ENCODE measurements around the gene RNF157.

RNF157 gene

GRCh38 chr17:76125391-76125675 lies 115.0 kb downstream of the RNF157 start:
- no peaks in the 10 kb centered on the region for H3K79me2 ChIP-seq
- H3K27me3 ChIP-seq (ENCODE audit: control insufficient read depth, insufficient read depth, low read length), result no peaks in the 10 kb centered on the region
- TF ChIP-seq CTCF (IDR thresholded peaks at IDR 0.05), result no peak
- H3K4me1 ChIP-seq, result no peaks in the 10 kb centered on the region
- H3K27ac ChIP-seq, result no peak overlapping the region
- no peak overlapping the region for H3K4me2 ChIP-seq (ENCODE audit: low read length)
- H2AFZ ChIP-seq, result no peak overlapping the region
- no peak overlapping the region for H3K9ac ChIP-seq
- no peak overlapping the region for H3K4me3 ChIP-seq (ENCODE audit: low read depth, low read length)
- H3K36me3 ChIP-seq (ENCODE audit: control insufficient read depth, insufficient read depth, low read length), result no peaks in the 10 kb centered on the region
- H3K9me3 ChIP-seq (ENCODE audit: control insufficient read depth, low read length), result no peaks in the 10 kb centered on the region

- no peak overlapping the region for H3K4me3 ChIP-seq (ENCODE audit: low read depth, low read length)
- no peak overlapping the region for H3K27ac ChIP-seq
- H3K79me2 ChIP-seq, result no peaks in the 10 kb centered on the region
- no peak overlapping the region for H3K4me2 ChIP-seq (ENCODE audit: low read length)
- H3K9me3 ChIP-seq (ENCODE audit: control insufficient read depth, low read length), result no peaks in the 10 kb centered on the region
- H3K27me3 ChIP-seq (ENCODE audit: control insufficient read depth, insufficient read depth, low read length), result no peaks in the 10 kb centered on the region
- no peaks in the 10 kb centered on the region for H3K36me3 ChIP-seq (ENCODE audit: control insufficient read depth, insufficient read depth, low read length)
- no peak for TF ChIP-seq CTCF (IDR thresholded peaks at IDR 0.05)
- H3K4me1 ChIP-seq, result no peaks in the 10 kb centered on the region
- H2AFZ ChIP-seq, result no peak overlapping the region
- H3K9ac ChIP-seq, result no peak overlapping the region
Measured at GRCh38 chr17:76124582-76125390, 115.5 kb downstream of the RNF157 start.

- H3K4me2 ChIP-seq (ENCODE audit: low read length), result no peak overlapping the region
- no peak overlapping the region for H3K27ac ChIP-seq
- H3K9ac ChIP-seq, result no peak overlapping the region
- TF ChIP-seq CTCF (IDR thresholded peaks at IDR 0.05), result no peak
- H3K79me2 ChIP-seq, result no peaks in the 10 kb centered on the region
- H3K27me3 ChIP-seq (ENCODE audit: control insufficient read depth, insufficient read depth, low read length), result no peaks in the 10 kb centered on the region
- H3K36me3 ChIP-seq (ENCODE audit: control insufficient read depth, insufficient read depth, low read length), result no peaks in the 10 kb centered on the region
- no peak overlapping the region for H3K4me3 ChIP-seq (ENCODE audit: low read depth, low read length)
- H2AFZ ChIP-seq, result no peak overlapping the region
- H3K9me3 ChIP-seq (ENCODE audit: control insufficient read depth, low read length), result no peaks in the 10 kb centered on the region
- H3K4me1 ChIP-seq, result no peaks in the 10 kb centered on the region
Measured at GRCh38 chr17:76123749-76124581, 116.3 kb downstream of the RNF157 start.

GRCh38 chr17:76123191-76123499 lies 117.1 kb downstream of the RNF157 start:
- no peak overlapping the region for H3K4me3 ChIP-seq (ENCODE audit: low read depth, low read length)
- H3K9me3 ChIP-seq (ENCODE audit: control insufficient read depth, low read length), result no peaks in the 10 kb centered on the region
- H3K27ac ChIP-seq, result no peak overlapping the region
- H3K79me2 ChIP-seq, result no peaks in the 10 kb centered on the region
- no peaks in the 10 kb centered on the region for H3K36me3 ChIP-seq (ENCODE audit: control insufficient read depth, insufficient read depth, low read length)
- H3K27me3 ChIP-seq (ENCODE audit: control insufficient read depth, insufficient read depth, low read length), result no peaks in the 10 kb centered on the region
- no peak for TF ChIP-seq CTCF (IDR thresholded peaks at IDR 0.05)
- H3K4me1 ChIP-seq, result no peaks in the 10 kb centered on the region
- H2AFZ ChIP-seq, result no peak overlapping the region
- no peak overlapping the region for H3K4me2 ChIP-seq (ENCODE audit: low read length)
- H3K9ac ChIP-seq, result no peak overlapping the region

All from parathyroid adenoma (tissue), 2 donors.